Uterus (tissue), 2 donors: ENCODE results near the gene AIF1L.

Experiments
- POLR2A ChIP-seq, 2 donors: fragments of 450-650 bp; IDR thresholded peaks; one replicate each; pipeline ENCODE4 v1.6.1; 2016; ENCODE audit warnings: antibody characterized with exemption in 2 of 2, mild to moderate bottlenecking in 1 of 2, moderate library complexity in 1 of 2
- TF ChIP-seq, protein P1 (sequence below), 4 experiments: fragments of 200-600 bp in 2 of 4; fragments of 450-650 bp in 2 of 4; sonication (generic) in 2 of 4; IDR thresholded peaks; one replicate each; pipeline ENCODE4 v1.5.1; 2016 to 2019; ENCODE audit warnings: antibody characterized with exemption in 4 of 4, mild to moderate bottlenecking in 2 of 4, moderate library complexity in 1 of 4

- TF ChIP-seq, protein P1, sequence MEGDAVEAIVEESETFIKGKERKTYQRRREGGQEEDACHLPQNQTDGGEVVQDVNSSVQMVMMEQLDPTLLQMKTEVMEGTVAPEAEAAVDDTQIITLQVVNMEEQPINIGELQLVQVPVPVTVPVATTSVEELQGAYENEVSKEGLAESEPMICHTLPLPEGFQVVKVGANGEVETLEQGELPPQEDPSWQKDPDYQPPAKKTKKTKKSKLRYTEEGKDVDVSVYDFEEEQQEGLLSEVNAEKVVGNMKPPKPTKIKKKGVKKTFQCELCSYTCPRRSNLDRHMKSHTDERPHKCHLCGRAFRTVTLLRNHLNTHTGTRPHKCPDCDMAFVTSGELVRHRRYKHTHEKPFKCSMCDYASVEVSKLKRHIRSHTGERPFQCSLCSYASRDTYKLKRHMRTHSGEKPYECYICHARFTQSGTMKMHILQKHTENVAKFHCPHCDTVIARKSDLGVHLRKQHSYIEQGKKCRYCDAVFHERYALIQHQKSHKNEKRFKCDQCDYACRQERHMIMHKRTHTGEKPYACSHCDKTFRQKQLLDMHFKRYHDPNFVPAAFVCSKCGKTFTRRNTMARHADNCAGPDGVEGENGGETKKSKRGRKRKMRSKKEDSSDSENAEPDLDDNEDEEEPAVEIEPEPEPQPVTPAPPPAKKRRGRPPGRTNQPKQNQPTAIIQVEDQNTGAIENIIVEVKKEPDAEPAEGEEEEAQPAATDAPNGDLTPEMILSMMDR (IDR thresholded peaks at IDR 0.05): no peak
- TF ChIP-seq POLR2A (IDR thresholded peaks at IDR 0.05): no peak
Observed at GRCh38 chr9:131050831-131051230, 45.5 kb upstream of the AIF1L start.
